Measurements from ENCODE around the gene GGT1.
"Not testable (repeated sequence)": the region's sequence is repeated elsewhere in the genome, so short reads cannot be mapped to it uniquely, and the experiment has no call there.

GGT1 gene

GRCh38 chr22:24599958-24600715 is 2.9 kb upstream of the GGT1 start:
- DNase-seq, result not testable (repeated sequence)

- peak; percentile 32 for DNase-seq
Measured at GRCh38 chr22:24601217-24602104, 1.5 kb upstream of the GGT1 start.

- not testable (repeated sequence) for DNase-seq
Measured at GRCh38 chr22:24602105-24602749, 766 bp upstream of the GGT1 start.

- DNase-seq, result not testable (repeated sequence)
Measured at GRCh38 chr22:24603770-24604629, 1.0 kb downstream of the GGT1 start.

- DNase-seq, result not testable (repeated sequence)
Measured at GRCh38 chr22:24606340-24606739, 3.3 kb downstream of the GGT1 start.

GRCh38 chr22:24607429-24607983 is 4.5 kb downstream of the GGT1 start:
- not testable (repeated sequence) for DNase-seq

GRCh38 chr22:24608327-24608726 is 5.3 kb downstream of the GGT1 start:
- not testable (repeated sequence) for DNase-seq

GRCh38 chr22:24609888-24610287 is 6.9 kb downstream of the GGT1 start:
- not testable (repeated sequence) for DNase-seq

- not testable (repeated sequence) for DNase-seq
Measured at GRCh38 chr22:24614794-24615193, 11.8 kb downstream of the GGT1 start.

- DNase-seq, result not testable (repeated sequence)
Measured at GRCh38 chr22:24621244-24621643, 18.3 kb downstream of the GGT1 start.

GRCh38 chr22:24622596-24622995 is 19.6 kb downstream of the GGT1 start:
- not testable (repeated sequence) for DNase-seq

GRCh38 chr22:24627911-24628310 is 24.9 kb downstream of the GGT1 start:
- not testable (repeated sequence) for DNase-seq

GRCh38 chr22:24629069-24629468 is 26.1 kb downstream of the GGT1 start:
- DNase-seq, result not testable (repeated sequence)

- DNase-seq, result not testable (repeated sequence)
Measured at GRCh38 chr22:24630812-24631427, 27.9 kb downstream of the GGT1 start.

- not testable (repeated sequence) for DNase-seq
Measured at GRCh38 chr22:24631430-24632122, 28.6 kb downstream of the GGT1 start.

- DNase-seq, result not testable (repeated sequence)
Measured at GRCh38 chr22:24632642-24633041, 29.6 kb downstream of the GGT1 start.

- not testable (repeated sequence) for DNase-seq
Measured at GRCh38 chr22:24633231-24634023, 30.4 kb downstream of the GGT1 start.

GRCh38 chr22:24634776-24635389 is 31.9 kb downstream of the GGT1 start:
- DNase-seq, result not testable (repeated sequence)

- not testable (repeated sequence) for DNase-seq
Measured at GRCh38 chr22:24636513-24636912, 33.5 kb downstream of the GGT1 start.
